Activated T-cell treated with anti-CD3 and anti-CD28 coated beads, Interleukin-2, amount 50 U/mL, for 24 hours (primary cell): Measurements from ENCODE around the gene BBS9.
"Not testable (repeated sequence)": the region's sequence is repeated elsewhere in the genome, so short reads cannot be mapped to it uniquely, and the experiment has no call there.

Experiments used
- DNase-seq: peaks from one replicate; pipeline ENCODE4 v3.0.0-alpha.2; 2020
- H3K27ac Mint-ChIP-seq: 2 replicates; pipeline ENCODE4 v1.8.0; 2020; ENCODE audit warnings: mild to moderate bottlenecking, mixed read lengths
- H3K27me3 Mint-ChIP-seq: 2 replicates; pipeline ENCODE4 v1.8.0; 2020; ENCODE audit warnings: mixed read lengths
- H3K36me3 Mint-ChIP-seq: 2 replicates; pipeline ENCODE4 v1.8.0; 2020; ENCODE audit warnings: low read depth, mixed read lengths
- H3K4me1 Mint-ChIP-seq: 2 replicates; pipeline ENCODE4 v1.8.0; 2020; ENCODE audit warnings: low read depth, mixed read lengths
- H3K4me3 Mint-ChIP-seq: 2 replicates; pipeline ENCODE4 v1.8.0; 2020; ENCODE audit warnings: mild to moderate bottlenecking, moderate library complexity, mixed read lengths
- H3K9me3 Mint-ChIP-seq: 2 replicates; pipeline ENCODE4 v1.8.0; 2020; ENCODE audit warnings: mixed read lengths

The BBS9 gene

DNA sequence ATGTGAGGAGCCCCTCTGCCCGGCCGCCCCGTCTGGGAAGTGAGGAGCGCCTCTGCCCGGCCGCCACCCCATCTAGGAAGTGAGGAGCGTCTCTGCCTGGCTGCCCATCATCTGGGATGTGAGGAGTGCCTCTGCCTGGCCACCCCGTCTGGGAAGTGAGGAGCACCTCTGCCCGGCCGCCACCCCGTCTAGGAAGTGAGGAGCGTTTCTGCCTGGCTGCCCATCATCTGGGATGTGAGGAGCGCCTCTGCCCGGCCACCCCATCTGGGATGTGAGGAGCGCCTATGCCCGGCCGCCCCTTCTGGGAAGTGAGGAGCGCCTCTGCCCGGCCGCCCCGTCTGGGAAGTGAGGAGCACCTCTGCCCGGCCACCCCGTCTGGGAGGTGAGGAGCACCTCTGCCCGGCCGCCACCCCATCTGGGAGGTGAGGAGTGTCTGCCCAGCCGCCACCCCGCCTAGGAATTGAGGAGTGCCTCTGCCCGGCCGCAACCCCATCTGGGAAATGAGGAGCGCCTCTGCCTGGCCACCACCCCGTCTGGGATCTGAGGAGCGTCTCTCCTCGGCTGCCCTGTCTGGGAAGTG lies 174.7 kb downstream of the BBS9 start:
- not testable (repeated sequence) for DNase-seq, H3K4me1 Mint-ChIP-seq, H3K27ac Mint-ChIP-seq, H3K27me3 Mint-ChIP-seq, H3K4me3 Mint-ChIP-seq
- Mint-ChIP-seq H3K36me3 (peaks cover 56% of the 10 kb centered on the region), H3K9me3 (peaks cover 31% of the 10 kb centered on the region)

DNA sequence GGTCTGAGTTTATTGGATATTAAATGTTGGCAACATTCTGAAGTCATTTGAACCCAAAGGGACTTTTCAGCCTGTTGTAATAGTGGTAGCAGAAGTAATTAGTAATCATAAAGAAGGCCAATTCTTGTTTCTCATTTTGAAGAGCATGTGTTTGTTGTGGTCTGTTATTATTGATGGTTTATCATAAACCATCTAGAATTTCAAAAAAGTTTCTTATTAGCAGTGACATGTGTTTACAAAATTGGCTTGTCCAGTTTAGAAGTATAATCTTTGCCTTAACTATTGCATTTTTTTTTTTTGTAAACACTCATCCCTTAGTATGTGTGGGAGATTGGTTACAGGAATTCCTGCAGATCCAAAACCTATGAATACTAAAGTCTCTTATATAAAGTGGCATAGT lies 177.8 kb downstream of the BBS9 start:
- Mint-ChIP-seq H3K4me3 (no peak overlapping the region), H3K4me1 (no peaks in the 10 kb centered on the region), H3K27me3 (no peaks in the 10 kb centered on the region), H3K9me3 (peaks cover 11% of the 10 kb centered on the region), H3K36me3 (peaks cover 35% of the 10 kb centered on the region), H3K27ac (no peak overlapping the region)
- DNase-seq: no peak

DNA sequence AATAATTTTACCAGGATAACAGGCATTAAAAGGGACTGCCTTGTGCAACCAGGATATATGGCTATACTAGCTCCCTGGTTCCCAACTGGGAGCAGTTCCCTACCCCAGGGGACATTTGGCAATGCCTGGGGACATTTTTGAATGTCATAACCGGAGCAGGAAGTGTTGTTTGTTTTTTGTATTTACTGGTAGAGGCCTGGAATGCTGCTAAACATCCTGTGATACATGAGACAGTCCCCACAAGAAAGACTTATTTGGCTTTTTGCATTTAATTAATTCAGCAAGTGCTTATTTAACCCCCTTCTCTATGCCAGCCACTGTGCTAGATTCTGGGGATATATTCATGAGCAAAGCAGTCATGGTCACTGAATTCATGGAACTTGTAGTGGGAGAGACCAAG lies 181.2 kb downstream of the BBS9 start:
- H3K27ac Mint-ChIP-seq: no peak overlapping the region
- H3K4me3 Mint-ChIP-seq: no peak overlapping the region
- H3K36me3 Mint-ChIP-seq: peaks cover 30% of the 10 kb centered on the region
- no peaks in the 10 kb centered on the region for H3K4me1 Mint-ChIP-seq
- no peak for DNase-seq
- peaks cover 12% of the 10 kb centered on the region for H3K9me3 Mint-ChIP-seq
- no peaks in the 10 kb centered on the region for H3K27me3 Mint-ChIP-seq

DNA sequence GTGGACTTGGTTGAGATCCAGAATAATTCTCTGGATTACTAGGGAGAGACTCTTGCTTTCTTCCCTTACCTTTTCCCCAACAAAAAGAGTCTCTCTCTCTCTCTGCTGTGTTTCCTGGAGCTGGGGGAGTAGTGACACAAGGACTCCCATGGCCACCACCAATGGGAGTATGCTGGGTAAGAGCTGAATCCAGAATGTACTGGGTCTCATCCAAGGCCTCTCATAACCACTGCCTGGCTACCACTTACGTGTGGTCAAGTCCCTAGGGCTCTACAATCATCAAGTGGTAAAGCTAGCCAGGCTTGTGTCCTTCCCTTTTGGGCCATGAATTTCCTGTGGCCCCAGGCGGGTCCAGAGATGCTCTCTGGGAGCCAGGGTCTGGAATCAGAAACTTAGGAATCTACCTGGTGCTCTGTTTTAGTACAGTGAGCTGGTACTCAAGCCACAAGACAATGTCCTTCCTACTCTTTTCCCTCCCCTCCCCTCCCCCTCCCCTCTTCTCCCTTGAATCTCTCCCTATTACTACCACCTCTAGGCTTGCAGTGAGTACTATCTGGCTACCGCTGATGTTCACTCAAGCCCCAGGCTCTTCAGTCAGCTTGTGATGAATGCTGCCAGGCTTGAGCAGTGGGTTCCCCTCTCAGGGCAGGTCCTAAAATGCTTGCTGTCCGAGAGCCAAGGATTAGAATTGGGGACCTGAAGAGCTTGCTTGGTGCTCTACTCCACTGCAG lies 196.6 kb downstream of the BBS9 start:
- no peaks in the 10 kb centered on the region for H3K4me1 Mint-ChIP-seq
- peaks cover 21% of the 10 kb centered on the region for H3K9me3 Mint-ChIP-seq
- H3K27ac Mint-ChIP-seq: no peak overlapping the region
- DNase-seq: no peak
- H3K4me3 Mint-ChIP-seq: no peak overlapping the region
- H3K36me3 Mint-ChIP-seq: peaks cover 48% of the 10 kb centered on the region
- no peaks in the 10 kb centered on the region for H3K27me3 Mint-ChIP-seq

DNA sequence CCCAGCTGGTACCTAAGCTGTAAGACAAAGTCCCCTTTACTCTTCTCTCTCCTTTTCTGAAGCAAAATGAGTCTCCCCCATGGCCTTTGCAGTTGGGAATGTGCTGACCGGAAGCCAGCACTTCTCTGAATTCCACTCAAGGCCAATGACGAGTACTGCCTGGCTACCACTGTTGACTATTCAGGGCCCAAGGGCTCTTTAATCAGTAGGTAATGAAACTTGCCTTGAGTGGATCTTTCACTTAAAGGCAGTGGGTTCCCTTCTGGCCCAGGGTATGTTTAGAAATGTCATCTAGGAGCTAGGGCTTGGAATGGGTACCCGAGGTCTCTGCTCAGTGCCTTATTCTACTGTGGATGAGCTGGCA lies 197.1 kb downstream of the BBS9 start:
- H3K9me3 Mint-ChIP-seq: peaks cover 19% of the 10 kb centered on the region
- H3K36me3 Mint-ChIP-seq: peaks cover 44% of the 10 kb centered on the region
- H3K4me1 Mint-ChIP-seq: no peaks in the 10 kb centered on the region

DNA sequence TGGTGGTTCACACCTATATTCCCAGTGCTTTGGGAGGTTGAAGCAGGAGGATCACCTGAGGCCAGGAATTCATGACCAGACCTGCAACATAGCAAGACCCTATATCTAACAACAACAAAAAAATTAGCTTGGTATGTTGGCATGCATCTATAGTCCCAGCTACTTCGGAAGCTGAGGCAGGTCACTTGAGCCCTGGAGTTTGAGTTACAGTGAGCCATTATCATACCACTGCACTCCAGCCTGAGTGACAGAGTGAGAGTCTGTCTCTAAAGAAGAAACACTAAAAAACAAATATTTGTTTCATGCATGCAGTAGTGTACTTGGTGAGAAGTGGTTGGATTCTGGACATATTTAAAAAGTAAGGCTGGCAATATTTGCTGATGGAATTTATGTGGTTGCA lies 198.1 kb downstream of the BBS9 start:
- H3K27ac Mint-ChIP-seq: no peak overlapping the region
- no peaks in the 10 kb centered on the region for H3K4me1 Mint-ChIP-seq
- no peak for DNase-seq
- peaks cover 35% of the 10 kb centered on the region for H3K36me3 Mint-ChIP-seq
- H3K27me3 Mint-ChIP-seq: no peaks in the 10 kb centered on the region
- H3K9me3 Mint-ChIP-seq: peaks cover 17% of the 10 kb centered on the region
- H3K4me3 Mint-ChIP-seq: no peak overlapping the region

More for the DNA sequence above, 197.1 kb downstream of the BBS9 start:
- Mint-ChIP-seq H3K27ac (no peak overlapping the region), H3K27me3 (no peaks in the 10 kb centered on the region), H3K4me3 (no peak overlapping the region)
- DNase-seq: no peak

DNA sequence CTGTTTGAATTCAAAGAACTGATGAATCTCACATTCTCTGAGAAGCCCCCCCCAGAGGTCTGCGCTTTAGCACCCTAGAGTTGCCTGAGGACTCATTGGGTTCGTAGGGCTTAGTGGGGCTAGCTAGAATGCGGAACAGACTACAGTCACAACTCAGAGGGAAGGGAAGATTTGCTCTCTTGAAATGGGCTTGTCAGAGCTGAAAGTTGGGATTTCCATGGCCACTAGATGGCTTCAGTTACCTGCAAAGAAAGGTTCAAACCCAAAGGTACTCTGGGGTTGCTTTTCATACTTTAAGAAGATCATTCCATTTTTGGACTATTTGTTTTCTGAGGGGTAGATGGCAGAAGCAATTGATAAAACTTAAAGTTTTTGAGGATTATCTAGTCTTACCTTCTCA lies 205.0 kb downstream of the BBS9 start:
- Mint-ChIP-seq H3K4me3 (no peak overlapping the region), H3K36me3 (no peaks in the 10 kb centered on the region)
- DNase-seq: no peak

DNA sequence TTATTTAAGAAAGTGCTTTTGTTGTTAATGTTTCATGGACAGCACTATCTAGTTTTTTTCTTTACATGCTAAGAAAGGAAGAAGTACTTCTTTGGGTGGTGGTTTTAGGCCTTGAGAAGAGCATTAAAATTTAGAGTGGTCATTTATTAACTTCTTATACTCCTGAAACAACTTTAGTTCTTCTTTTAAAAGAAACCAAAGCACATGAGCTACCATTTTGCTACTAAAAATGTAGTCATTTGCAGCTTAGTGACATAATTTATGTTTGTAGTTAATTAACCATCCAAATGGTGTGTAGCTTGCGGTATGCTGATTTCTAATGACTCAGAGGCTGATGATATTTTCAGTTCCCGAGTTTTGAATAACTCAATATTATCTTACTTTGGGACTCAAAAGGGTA lies 207.5 kb downstream of the BBS9 start:
- Mint-ChIP-seq H3K9me3 (no peaks in the 10 kb centered on the region), H3K27me3 (no peaks in the 10 kb centered on the region), H3K4me1 (no peaks in the 10 kb centered on the region), H3K4me3 (no peak overlapping the region), H3K27ac (no peak overlapping the region), H3K36me3 (peaks cover 6% of the 10 kb centered on the region)
- no peak for DNase-seq

More for the DNA sequence above, 205.0 kb downstream of the BBS9 start:
- no peaks in the 10 kb centered on the region for H3K27me3 Mint-ChIP-seq
- no peaks in the 10 kb centered on the region for H3K4me1 Mint-ChIP-seq
- no peaks in the 10 kb centered on the region for H3K9me3 Mint-ChIP-seq
- H3K27ac Mint-ChIP-seq: no peak overlapping the region

DNA sequence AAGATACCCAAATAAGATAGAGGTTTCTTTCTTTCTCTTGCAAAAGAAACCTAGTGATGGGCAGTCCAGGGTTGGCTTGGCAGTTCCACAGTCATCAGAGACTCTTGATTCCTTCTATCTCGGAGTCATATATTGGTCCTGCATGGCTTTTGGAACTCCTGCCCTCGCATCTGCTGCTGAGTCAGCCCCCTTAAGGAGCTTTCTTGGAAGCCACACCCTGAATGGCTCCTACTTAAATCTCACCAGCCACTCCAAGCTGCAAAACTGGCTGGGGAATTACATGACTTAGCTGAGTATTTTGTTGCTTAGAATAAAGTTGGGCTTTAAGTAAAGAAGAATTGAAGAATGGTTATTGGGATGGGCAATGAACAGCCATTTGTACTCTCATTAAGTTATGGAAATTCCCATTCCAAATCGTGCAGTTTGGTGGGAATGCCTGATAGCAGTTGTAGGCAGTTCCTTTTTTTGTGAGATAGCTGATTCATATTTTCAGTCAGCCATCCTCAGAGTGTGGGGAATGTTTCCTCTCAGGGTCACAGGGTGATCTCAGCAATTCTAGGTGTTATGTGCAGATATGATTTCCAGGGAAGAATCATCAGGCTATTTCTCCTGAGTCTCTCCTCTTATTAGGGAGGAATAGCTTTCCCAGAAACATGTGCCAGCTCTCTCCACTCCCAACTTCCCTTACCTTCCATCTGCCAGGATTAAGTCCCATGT lies 209.9 kb downstream of the BBS9 start:
- Mint-ChIP-seq H3K27me3 (no peaks in the 10 kb centered on the region), H3K36me3 (peaks cover 6% of the 10 kb centered on the region), H3K4me1 (no peaks in the 10 kb centered on the region), H3K27ac (no peak overlapping the region), H3K4me3 (no peak overlapping the region), H3K9me3 (no peaks in the 10 kb centered on the region)
- DNase-seq: no peak

DNA sequence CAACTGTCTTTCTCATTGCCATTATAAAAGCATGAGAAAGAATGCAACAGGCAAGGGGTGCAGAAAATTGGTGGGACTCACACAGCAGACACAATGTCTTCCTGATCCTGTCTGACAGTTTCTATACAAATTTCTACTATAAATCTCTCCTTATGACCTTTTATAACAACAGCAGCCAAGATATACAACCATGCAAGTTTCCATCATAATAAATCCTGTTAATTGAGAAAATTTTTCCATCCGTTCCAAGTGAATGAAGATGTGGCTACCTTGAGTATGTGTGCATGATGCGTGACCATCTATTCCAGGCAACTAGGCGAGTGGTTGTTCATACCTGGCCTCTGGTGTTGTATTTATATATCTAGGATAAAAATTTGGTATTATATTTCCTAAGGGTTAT lies 216.7 kb downstream of the BBS9 start:
- DNase-seq: no peak
- Mint-ChIP-seq H3K27me3 (no peaks in the 10 kb centered on the region), H3K27ac (no peak overlapping the region), H3K4me1 (no peaks in the 10 kb centered on the region), H3K9me3 (no peaks in the 10 kb centered on the region), H3K36me3 (peaks cover 15% of the 10 kb centered on the region), H3K4me3 (no peak overlapping the region)

DNA sequence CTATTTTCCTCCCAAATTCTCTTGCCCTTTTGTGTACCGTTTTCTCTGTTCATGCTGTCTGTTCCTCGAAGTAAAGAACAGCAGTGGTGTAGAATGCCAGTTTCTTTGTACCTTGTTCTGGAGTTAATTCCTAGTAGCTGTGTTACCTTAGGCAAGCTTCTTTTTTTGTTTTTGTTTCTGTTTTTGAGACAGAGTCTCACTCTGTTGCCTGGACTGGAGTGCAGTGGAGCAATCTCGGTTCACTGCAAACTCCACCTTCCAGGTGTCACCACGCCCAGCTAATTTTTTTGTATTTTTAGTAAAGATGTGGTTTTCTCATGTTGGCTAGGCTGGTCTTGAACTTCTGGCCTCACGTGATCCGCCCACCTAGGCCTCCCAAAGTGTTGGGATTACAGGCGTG lies 221.2 kb downstream of the BBS9 start:
- no peak for DNase-seq
- Mint-ChIP-seq H3K27me3 (no peaks in the 10 kb centered on the region), H3K27ac (no peak overlapping the region), H3K4me3 (no peak overlapping the region), H3K36me3 (peaks cover 16% of the 10 kb centered on the region), H3K4me1 (no peaks in the 10 kb centered on the region), H3K9me3 (no peaks in the 10 kb centered on the region)

DNA sequence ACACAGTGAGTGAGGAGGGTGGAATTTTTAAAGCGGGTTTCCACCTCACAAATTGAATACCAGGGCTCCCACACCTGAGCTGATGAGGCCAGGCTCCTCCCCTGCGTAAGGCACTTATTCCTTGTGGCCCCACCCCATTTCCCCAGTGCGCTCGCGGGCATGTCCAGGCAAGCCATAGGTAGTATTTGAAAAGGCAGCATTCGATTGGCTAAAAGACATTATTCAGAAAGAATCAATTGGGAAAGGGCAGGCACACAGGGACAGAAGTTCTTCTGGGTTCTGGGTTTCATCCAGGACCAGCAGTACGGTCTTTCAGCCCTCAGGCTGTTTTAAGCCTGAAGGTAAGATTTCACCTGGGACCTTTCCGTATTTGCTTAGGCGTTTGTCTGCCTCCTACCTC lies 222.3 kb downstream of the BBS9 start:
- no peak overlapping the region for H3K4me3 Mint-ChIP-seq
- peaks cover 16% of the 10 kb centered on the region for H3K36me3 Mint-ChIP-seq
- no peaks in the 10 kb centered on the region for H3K9me3 Mint-ChIP-seq
- DNase-seq: no peak
- H3K27ac Mint-ChIP-seq: no peak overlapping the region
- H3K4me1 Mint-ChIP-seq: no peaks in the 10 kb centered on the region
- H3K27me3 Mint-ChIP-seq: no peaks in the 10 kb centered on the region

DNA sequence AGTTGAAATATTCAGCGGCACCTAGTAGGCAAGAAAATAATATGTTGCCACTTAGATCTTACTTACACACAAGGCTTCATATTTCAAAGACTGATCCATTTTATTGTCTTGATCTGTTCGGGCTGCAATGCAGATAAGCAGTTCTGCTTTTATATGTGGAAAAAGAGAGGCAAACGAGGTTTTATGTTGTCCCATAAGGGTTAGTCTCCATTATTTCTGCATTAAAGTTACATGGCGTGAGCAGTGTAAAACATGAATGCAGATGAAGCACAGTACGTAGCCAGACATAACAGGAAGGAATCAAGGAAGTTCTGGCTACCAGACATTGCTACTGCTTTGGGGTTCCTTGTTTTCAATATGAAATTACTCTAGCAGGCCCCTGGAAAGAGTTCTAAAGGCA lies 224.8 kb downstream of the BBS9 start:
- no peaks in the 10 kb centered on the region for H3K9me3 Mint-ChIP-seq
- H3K27ac Mint-ChIP-seq: no peak overlapping the region

DNA sequence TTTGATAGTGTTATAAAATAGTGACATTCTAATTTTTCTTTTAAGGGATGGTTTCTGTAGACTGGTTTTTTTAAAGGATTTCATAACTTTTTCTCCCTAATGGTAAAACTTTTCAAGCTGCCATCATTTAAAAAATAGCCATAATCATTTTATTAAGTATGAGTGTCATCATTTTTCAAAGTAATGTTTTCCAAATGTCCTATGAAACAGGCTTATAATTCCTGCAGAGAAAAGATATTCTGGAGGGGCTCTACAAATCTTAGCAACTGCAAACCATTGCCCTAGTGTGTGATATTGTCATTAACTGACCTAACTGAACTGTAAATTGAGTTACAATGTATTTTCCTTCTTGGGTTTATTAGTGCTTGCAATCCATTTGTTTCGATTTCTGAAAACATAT lies 226.0 kb downstream of the BBS9 start:
- no peak overlapping the region for H3K27ac Mint-ChIP-seq
- no peak overlapping the region for H3K4me3 Mint-ChIP-seq
- no peaks in the 10 kb centered on the region for H3K27me3 Mint-ChIP-seq
- DNase-seq: no peak
- H3K36me3 Mint-ChIP-seq: peaks cover 10% of the 10 kb centered on the region
- H3K4me1 Mint-ChIP-seq: no peaks in the 10 kb centered on the region
- H3K9me3 Mint-ChIP-seq: no peaks in the 10 kb centered on the region

More for the DNA sequence above, 224.8 kb downstream of the BBS9 start:
- Mint-ChIP-seq H3K36me3 (peaks cover 14% of the 10 kb centered on the region), H3K4me3 (no peak overlapping the region), H3K4me1 (no peaks in the 10 kb centered on the region), H3K27me3 (no peaks in the 10 kb centered on the region)
- no peak for DNase-seq

DNA sequence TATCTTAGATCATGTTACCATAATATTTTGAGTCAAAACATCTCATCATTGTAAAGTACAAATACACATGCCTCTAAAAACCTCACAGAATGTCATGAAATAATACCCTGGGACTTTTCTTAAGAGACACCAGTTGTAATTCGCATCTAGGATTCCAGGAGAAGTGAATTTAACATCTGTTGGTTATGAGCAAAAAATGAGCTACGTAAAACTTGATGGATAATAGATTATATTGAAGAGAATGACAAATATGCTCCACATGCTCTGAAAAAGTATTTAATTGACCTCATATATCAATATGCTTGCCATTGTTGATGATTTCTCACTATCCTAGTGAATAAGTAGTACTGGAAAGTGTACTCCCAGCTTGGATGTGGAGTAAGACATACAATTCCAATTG lies 227.0 kb downstream of the BBS9 start:
- Mint-ChIP-seq H3K4me3 (no peak overlapping the region), H3K4me1 (no peaks in the 10 kb centered on the region), H3K27ac (no peak overlapping the region), H3K27me3 (no peaks in the 10 kb centered on the region), H3K36me3 (peaks cover 5% of the 10 kb centered on the region), H3K9me3 (no peaks in the 10 kb centered on the region)
- no peak for DNase-seq
